ENCODE results near the gene SLC34A1. TPM values are rescaled to one million over a fixed set of nuclear protein-coding genes. Genes with fewer than 3 reads are reported as not detected.

SLC34A1 gene
- total RNA-seq, 2 donors from 2014 or later: not detected

- Histone ChIP-seq H3K27me3 (no peaks in the 10 kb centered on the region), H3K9ac (ENCODE audit: low read depth in 2 of 2, low read length in 2 of 2) (peak overlapping the region; percentile 50 to 59), H3K4me3 (no peak overlapping the region), H3K36me3 (no peaks in the 10 kb centered on the region), H3K4me1 (peaks cover 7% of the 10 kb centered on the region), H3K9me3 (no peaks in the 10 kb centered on the region), H3K27ac (no peak overlapping the region)
- no peak for TF ChIP-seq CTCF (IDR thresholded peaks at IDR 0.05)
- DNase-seq: no peak
- intact Hi-C loops (cut with DNase I): no loop called here
These were observed 22.0 kb upstream of the SLC34A1 start for GRCh38 chr5:177362292-177362609.

- Histone ChIP-seq H3K9me3 (no peaks in the 10 kb centered on the region), H3K4me1 (peaks cover 7% of the 10 kb centered on the region), H3K27ac (peak overlapping the region; percentile 72), H3K4me3 (peak overlapping the region; percentile 58), H3K9ac (ENCODE audit: low read depth in 2 of 2, low read length in 2 of 2) (peak overlapping the region; percentile 59 to 72), H3K36me3 (no peaks in the 10 kb centered on the region), H3K27me3 (no peaks in the 10 kb centered on the region)
- intact Hi-C loops (cut with DNase I): no loop called here
- TF ChIP-seq CTCF (IDR thresholded peaks at IDR 0.05): no peak
- DNase-seq: peak; percentile 83
These were observed 21.4 kb upstream of the SLC34A1 start for GRCh38 chr5:177362610-177363507.

- DNase-seq: no peak
- Histone ChIP-seq H3K4me1 (peaks cover 2% of the 10 kb centered on the region), H3K9ac (ENCODE audit: low read depth in 2 of 2, low read length in 2 of 2) (no peak overlapping the region), H3K36me3 (no peaks in the 10 kb centered on the region), H3K9me3 (no peaks in the 10 kb centered on the region), H3K4me3 (peak overlapping the region; percentile 58), H3K27ac (peak overlapping the region; percentile 72), H3K27me3 (no peaks in the 10 kb centered on the region)
- no peak for TF ChIP-seq CTCF (IDR thresholded peaks at IDR 0.05)
- intact Hi-C loops (cut with DNase I): no loop called here
These were observed 20.7 kb upstream of the SLC34A1 start for GRCh38 chr5:177363565-177363964.

- intact Hi-C loops (cut with DNase I): no loop called here
- H3K9me3 ChIP-seq: no peaks in the 10 kb centered on the region
- no peak for TF ChIP-seq CTCF (IDR thresholded peaks at IDR 0.05)
- H3K36me3 ChIP-seq: no peaks in the 10 kb centered on the region
- H3K9ac ChIP-seq (ENCODE audit: low read depth in 2 of 2, low read length in 2 of 2): no peak overlapping the region
- DNase-seq: no peak
- H3K27ac ChIP-seq: no peak overlapping the region
- no peaks in the 10 kb centered on the region for H3K4me1 ChIP-seq
- no peak overlapping the region for H3K4me3 ChIP-seq
- no peaks in the 10 kb centered on the region for H3K27me3 ChIP-seq
These were observed 19.9 kb upstream of the SLC34A1 start for GRCh38 chr5:177364159-177364962.

GRCh38 chr5:177365845-177366527 is 18.2 kb upstream of the SLC34A1 start:
- no peak for TF ChIP-seq CTCF (IDR thresholded peaks at IDR 0.05)
- no peak overlapping the region for H3K4me3 ChIP-seq
- no peak for DNase-seq
- H3K36me3 ChIP-seq: no peaks in the 10 kb centered on the region
- H3K9me3 ChIP-seq: no peaks in the 10 kb centered on the region
- peak overlapping the region; percentile 1 to 68 for H3K9ac ChIP-seq (ENCODE audit: low read depth in 2 of 2, low read length in 2 of 2)
- H3K27ac ChIP-seq: peak overlapping the region; percentile 76
- intact Hi-C loops (cut with DNase I): no loop called here
- peaks cover 3% of the 10 kb centered on the region for H3K4me1 ChIP-seq
- no peaks in the 10 kb centered on the region for H3K27me3 ChIP-seq

All from colonic mucosa (tissue), 4 donors.